HT1080 (cell line): ENCODE results near the gene TRPM3. TPM values are rescaled to one million over a fixed set of nuclear protein-coding genes. Genes with fewer than 3 reads are reported as not detected.

Source experiments
- DNase-seq: peaks from one replicate; pipeline ENCODE4 v3.0.0-alpha.2; 2015; ENCODE audit warnings: low read depth
- total RNA-seq: library from RNA; depleted of rRNA; stranded (reverse); fragments of >200 nt; shearing (Covaris generic); gene quantifications from 2 replicates; pipeline ENCODE4 v1.2.3, GENCODE V29; 2014

Gene TRPM3
- total RNA-seq, 1 experiment from 2014 or later: not detected

DNA sequence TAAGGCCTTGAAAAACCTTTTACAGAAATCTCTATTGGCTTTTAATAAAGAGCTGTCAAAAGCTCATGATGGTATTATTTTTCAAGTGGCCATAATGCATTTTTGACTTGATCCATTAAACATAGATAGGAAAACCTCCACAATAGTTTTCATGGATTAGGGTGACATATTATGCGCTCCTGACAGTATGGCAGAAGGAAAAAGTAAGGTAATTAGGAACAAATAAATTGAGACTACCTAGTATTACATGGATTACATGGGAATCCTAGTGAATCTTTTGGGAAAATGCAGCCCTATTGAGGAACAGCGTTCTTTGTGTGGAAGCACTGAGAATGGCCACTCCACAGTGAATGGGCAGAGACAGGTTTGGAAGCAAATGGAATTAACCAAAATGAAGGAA, 171.2 kb downstream of the TRPM3 start:
- DNase-seq: no peak

DNA sequence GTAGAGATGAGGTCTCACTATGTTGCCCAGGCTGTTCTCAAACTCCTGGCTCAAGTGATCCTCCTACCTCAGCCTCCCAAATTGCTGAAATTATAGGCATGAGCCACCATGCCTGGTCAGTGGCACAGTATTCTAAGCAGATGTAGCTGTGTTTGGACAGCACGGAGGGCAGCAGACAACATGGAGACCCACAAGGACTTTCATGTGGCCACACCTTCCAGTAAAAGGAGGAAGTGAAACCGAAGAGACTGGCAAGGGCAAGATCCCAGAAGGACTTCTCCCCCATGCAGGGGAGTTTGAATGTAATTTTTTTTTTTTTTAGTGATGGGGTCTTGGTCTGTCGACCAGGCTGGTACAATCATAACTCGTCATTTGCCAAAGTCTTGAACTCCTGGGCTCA, 172.2 kb downstream of the TRPM3 start:
- no peak for DNase-seq

DNA sequence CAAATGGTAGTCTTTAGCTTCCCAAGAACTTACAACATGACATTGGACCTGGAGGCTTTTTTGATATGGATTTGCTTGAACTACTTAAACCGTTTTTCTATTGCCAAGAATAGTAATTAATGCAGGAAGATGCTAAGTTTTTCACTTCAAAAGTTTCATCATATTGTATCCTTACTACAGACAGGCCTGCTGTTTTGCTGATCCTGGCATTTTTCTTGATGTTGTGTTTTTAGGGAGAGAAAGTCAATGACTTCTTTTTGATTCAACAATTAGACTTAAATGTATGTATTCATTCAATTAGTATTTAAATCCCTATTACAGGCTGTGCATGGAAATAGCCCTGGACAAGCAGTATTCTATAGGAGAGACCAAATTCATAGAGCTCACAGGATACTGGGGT, 172.7 kb downstream of the TRPM3 start:
- DNase-seq: no peak

DNA sequence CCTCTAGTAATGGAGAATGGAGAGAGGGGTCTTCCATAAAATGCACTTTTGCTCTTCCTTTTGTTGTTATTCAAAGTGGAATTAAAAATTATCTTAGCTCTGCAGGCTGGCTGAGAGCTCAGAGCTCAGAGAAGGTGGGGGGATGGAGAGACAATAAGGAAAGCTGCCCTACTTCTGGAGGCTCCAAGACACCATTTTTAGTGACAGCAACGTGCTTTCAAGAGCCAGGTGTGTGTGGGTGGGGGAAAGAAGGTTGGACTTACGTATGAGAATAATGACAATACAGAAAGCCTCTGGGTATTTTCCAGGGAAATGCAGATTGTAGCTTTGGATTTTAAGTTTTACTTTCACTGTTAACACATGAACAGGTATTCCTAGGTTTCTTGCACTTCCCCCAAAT, 173.9 kb downstream of the TRPM3 start:
- no peak for DNase-seq

- peak; percentile 47 for DNase-seq
These were observed 174.3 kb downstream of the TRPM3 start for GRCh38 chr9:70947086-70947485.

- DNase-seq: no peak
These were observed 176.1 kb downstream of the TRPM3 start for GRCh38 chr9:70945301-70945700.

DNA sequence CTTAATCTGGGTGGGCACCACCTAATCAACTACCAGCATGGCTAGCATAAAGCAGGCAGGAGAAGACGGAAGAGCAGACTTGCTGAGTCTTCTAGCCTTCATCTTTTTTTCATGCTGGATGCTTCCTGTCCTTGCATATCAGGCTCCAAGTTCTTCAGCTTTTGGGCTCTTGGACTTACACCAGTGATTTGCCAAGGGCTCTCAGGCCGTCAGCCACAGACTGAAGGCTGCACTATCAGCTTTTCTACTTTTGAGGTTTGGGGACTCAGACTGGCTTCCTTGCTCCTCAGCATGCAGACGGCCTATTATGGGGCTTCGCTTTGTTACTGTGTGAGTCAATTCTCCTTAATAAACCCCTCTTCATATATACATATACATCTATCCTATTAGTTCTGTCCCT, 180.2 kb downstream of the TRPM3 start:
- no peak for DNase-seq

- DNase-seq: no peak
These were observed 180.8 kb downstream of the TRPM3 start for GRCh38 chr9:70940605-70941004.

DNA sequence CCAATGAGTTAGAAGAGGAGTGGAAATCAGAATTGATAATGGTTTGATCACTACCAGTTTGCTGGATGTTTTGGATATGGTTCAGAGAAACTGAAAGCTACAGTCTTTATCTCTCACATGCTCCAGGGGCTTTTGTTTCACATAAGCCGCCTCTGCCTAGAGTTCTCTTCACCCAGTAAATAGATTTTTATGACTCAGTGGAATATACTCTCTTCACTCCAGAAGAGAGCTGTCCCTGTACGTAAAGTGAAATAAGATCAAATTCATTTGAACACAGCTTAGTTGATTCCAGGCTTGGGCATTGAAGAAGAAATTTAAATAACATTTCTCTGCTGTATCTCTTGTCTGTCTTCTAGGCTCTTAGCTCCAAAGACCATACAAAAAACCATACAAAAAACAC, 184.9 kb downstream of the TRPM3 start:
- no peak for DNase-seq

GRCh38 chr9:70935856-70936255, 185.6 kb downstream of the TRPM3 start:
- no peak for DNase-seq

- DNase-seq: no peak
These were observed 186.8 kb downstream of the TRPM3 start for GRCh38 chr9:70934642-70935041.

GRCh38 chr9:70933321-70933720, 188.1 kb downstream of the TRPM3 start:
- no peak for DNase-seq

DNA sequence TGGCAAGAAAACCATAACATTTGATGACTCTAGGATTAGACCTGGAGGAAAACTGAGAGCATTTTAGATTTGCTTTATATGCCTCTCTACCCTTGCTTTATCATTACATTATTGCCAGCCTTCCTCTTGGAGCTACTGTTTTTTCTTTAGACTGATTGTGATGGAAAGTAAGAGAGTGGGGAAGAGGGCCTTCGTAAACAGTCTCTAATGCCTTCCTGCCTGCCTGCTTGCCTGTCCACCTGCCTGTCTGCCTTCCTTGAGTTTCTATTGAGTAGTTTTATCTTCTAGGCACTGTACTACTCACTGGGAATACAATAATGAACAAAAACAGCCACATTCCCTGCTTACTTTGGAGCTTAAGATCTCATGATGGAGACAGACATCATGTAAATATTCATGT, 189.3 kb downstream of the TRPM3 start:
- DNase-seq: no peak

DNA sequence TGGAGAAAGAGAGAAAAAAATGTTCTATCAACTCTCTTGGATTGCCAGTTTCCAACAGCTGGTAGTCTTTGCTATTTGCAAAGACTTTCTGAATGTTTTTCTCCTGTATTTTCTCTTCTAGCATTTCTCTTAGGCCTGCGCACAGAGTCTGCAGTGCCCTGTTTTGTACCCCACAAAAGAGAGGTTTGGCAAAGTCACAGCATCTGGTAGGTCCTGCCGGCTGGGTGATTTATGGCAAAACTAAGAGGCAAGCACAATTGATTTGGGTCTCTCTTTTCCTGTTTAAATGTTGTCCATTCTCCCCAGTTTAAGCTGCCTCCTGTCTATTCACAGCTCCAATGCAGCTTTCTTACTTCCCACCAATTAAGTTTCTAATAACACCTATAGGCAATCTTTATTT, 193.9 kb downstream of the TRPM3 start:
- DNase-seq: no peak

- peak; percentile 69 for DNase-seq
These were observed 196.4 kb downstream of the TRPM3 start for GRCh38 chr9:70924895-70925547.

GRCh38 chr9:70924380-70924779, 197.0 kb downstream of the TRPM3 start:
- DNase-seq: no peak

DNA sequence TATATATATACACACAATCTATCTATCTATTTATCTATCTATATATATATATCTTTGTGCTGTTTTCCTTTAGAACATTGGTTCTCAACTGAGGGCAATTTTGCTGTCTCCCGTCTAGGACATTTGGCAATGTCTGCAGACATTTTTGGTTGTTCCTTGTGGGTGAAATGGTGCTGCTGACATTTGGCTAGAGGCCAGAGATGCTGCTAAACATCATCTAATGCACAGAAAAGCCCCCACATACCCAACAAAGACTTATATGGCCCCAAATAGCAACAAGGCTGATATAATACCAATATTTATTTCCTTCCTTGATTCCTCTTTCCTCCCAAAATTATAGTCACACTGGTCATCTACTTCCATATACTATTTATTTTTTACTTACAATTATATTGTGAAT, 197.5 kb downstream of the TRPM3 start:
- no peak for DNase-seq

DNA sequence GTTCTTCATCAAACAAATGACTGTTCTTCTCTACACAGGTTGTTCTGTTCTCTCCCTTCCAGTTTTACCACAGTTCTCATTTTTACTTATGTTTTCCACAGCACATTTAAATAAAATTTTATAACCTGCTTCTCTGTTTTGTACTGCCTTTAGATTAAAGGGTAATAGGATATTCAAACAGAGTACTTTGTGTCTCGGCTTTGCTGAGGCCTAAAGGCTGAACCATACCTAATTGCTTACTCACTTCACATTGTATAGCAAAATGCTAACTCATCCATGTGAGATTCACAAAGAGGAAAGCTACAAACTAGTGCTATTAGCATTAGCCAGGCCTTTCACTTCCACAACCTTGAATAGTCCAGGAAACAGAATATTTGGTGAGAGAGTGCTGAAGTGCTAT, 200.3 kb downstream of the TRPM3 start:
- DNase-seq: peak; percentile 12

- DNase-seq: no peak
These were observed 204.1 kb downstream of the TRPM3 start for GRCh38 chr9:70917277-70917676.

DNA sequence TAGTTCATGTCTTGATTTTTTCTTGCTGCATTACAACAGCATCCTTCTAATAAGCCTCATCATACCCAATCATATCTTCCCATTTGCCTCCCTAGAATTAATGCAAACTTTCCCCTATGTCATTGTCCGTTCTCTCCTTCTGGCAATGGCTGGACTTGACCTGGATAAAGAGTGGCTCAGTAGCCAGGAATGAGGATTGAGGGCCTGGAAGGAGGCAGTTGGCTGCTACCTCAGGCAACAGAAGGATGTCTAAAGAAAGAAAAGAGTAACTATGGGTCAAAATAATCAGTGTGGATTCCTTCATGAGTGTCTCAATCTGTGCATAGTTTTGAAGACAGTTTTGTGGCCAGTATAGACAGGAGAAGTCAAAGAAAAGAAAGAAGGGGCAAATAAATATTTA, 209.6 kb downstream of the TRPM3 start:
- DNase-seq: no peak

DNA sequence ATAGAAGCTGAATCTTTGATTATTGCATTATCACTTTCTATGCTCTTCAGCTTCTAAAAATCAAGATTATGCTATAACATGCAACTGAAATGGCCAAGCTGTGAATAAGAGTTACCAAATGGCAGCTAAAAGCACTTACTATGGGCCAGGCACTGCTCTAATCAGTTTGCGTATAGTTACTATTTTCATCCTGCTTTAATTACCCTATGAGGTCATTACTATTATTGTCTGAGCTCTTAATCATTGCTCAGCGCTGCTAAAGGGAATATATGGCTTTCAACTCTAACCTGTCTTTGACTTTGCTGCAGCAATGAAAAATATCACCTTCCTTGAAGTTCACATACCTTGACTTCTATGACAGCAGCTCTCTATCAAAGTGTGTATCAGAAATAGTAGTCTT, 210.8 kb downstream of the TRPM3 start:
- no peak for DNase-seq

DNA sequence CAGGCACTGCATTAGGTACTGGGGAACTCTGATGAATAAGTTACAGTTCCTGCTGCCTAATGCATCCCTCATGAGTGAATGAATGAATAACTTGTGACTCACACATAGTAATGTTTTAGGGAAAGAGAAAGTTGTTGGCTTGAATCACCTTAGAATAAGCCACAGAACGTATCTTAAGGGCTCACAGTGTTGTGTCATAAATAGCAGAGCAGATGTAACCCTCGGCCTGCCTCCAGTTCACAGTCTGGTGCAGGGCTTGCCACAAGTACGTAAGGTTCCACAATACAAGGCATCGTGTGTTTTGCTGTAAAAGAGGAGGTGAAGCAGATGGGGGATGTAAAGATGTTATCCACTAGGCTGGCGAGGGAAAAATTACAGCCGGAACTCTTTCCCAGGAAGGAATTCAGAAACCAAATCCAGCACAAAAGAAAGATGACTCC, 218.7 kb downstream of the TRPM3 start:
- peak; percentile 98 for DNase-seq

GRCh38 chr9:70902171-70902570, 219.2 kb downstream of the TRPM3 start:
- peak; percentile 69 for DNase-seq

DNA sequence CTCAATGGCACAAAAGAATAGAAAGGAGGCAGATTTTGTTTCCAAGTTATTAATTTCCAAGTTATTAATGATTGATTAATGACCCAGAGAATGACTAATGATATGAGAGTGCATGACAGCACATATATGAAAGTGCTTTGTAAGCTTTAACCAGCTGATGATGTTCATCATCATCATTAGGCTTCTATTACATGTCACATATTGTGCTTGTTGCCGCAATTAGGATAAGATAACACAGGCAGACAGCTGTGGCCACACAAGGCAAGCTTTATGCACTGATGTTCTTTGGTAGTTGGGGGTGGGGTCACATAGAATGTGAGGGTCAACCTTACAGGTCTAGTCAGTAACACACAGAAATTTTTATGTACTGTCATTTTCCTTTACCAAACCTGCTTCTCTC, 219.7 kb downstream of the TRPM3 start:
- DNase-seq: no peak
